ENCODE measurements around the gene QRICH2. TPM values are rescaled to one million over a fixed set of nuclear protein-coding genes. Genes with fewer than 3 reads are reported as not detected.

QRICH2 gene
- total RNA-seq, 1 donor = 3.6 TPM

DNA sequence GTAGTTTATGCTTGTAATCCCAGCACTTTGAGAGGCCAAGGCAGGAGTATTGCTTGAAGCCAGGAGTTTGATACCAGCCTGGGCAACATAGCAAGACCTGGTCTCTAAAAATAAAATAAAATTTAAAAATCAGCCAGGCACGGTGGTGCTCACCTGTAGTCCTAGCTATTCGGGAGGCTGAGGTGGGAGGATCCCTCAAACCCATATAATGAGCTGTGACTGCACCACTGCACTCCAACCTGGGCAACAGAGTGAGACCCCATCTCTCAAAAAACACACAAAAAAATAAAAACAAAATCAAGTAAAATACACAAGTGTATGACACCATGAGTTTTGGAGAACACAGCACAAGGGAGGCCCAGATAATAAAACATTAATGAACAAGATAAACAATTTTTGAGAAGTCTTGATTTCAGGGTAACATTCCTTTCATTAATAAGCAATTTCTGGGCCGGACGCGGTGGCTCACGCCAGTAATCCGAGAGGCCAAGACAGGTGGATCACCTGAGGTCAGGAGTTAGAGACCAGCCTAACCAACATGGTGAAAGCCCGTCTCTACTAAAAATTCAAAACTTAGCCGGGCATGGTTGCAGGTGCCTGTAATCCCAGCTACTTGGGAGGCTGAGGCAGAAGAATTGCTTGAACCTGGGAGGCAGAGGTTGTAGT lies 27.8 kb upstream of the QRICH2 start:
- no peak overlapping the region for H3K27ac ChIP-seq (ENCODE audit: low read depth, low read length)
- peaks cover 51% of the 10 kb centered on the region for H3K79me2 ChIP-seq (ENCODE audit: insufficient read depth, low read length)
- no peak for TF ChIP-seq CTCF (IDR thresholded peaks at IDR 0.05; ENCODE audit: extremely low read depth, low read depth, low read length)

GRCh38 chr17:76333673-76334505 lies 25.8 kb upstream of the QRICH2 start:
- H3K79me2 ChIP-seq (ENCODE audit: insufficient read depth, low read length) = peaks cover 43% of the 10 kb centered on the region
- H3K36me3 ChIP-seq (ENCODE audit: insufficient read depth, low read length) = peaks cover 33% of the 10 kb centered on the region
- H3K27me3 ChIP-seq (ENCODE audit: insufficient read depth, low read length) = no peaks in the 10 kb centered on the region

More for the DNA sequence above, 27.8 kb upstream of the QRICH2 start:
- Histone ChIP-seq H3K4me2 (ENCODE audit: insufficient read depth, low read length) (no peak overlapping the region), H2AFZ (ENCODE audit: low read length) (no peak overlapping the region), H4K20me1 (ENCODE audit: insufficient read depth, low read length) (peaks cover 11% of the 10 kb centered on the region), H3K36me3 (ENCODE audit: insufficient read depth, low read length) (peaks cover 15% of the 10 kb centered on the region), H3K27me3 (ENCODE audit: insufficient read depth, low read length) (no peaks in the 10 kb centered on the region), H3K9me3 (ENCODE audit: low read depth, low read length) (no peaks in the 10 kb centered on the region), H3K4me1 (ENCODE audit: insufficient read depth, low read length) (peaks cover 10% of the 10 kb centered on the region), H3K4me3 (ENCODE audit: insufficient read depth, low read length) (no peak overlapping the region)
- no peak for DNase-seq (ENCODE audit: insufficient read length, low spot score, missing footprints)

DNA sequence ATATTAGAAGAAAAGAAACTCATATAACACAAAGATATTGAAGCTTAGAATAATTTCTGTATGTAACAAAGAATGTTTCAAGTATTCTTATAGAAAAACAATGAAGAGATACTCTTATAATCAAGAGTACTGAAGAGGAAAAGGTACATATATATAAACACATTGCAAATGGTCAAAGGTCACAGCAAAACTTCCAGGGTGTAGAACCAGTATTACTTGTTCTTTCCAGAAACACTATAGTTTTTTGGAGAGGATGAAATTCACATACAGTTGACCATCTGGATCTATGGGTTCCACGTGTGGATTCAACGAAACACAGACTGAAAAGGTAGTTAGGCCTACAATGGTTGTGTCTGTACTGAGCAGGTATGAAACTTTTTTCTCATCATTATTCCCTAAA lies 23.0 kb upstream of the QRICH2 start:
- H3K36me3 ChIP-seq (ENCODE audit: insufficient read depth, low read length) = peaks cover 48% of the 10 kb centered on the region
- no peak for TF ChIP-seq CTCF (IDR thresholded peaks at IDR 0.05; ENCODE audit: extremely low read depth, low read depth, low read length)
- H3K27me3 ChIP-seq (ENCODE audit: insufficient read depth, low read length) = no peaks in the 10 kb centered on the region
- no peaks in the 10 kb centered on the region for H3K9me3 ChIP-seq (ENCODE audit: low read depth, low read length)
- H2AFZ ChIP-seq (ENCODE audit: low read length) = no peak overlapping the region
- DNase-seq (ENCODE audit: insufficient read length, low spot score, missing footprints) = no peak
- no peak overlapping the region for H3K27ac ChIP-seq (ENCODE audit: low read depth, low read length)
- H3K4me3 ChIP-seq (ENCODE audit: insufficient read depth, low read length) = no peak overlapping the region
- no peak overlapping the region for H3K4me2 ChIP-seq (ENCODE audit: insufficient read depth, low read length)
- no peaks in the 10 kb centered on the region for H3K4me1 ChIP-seq (ENCODE audit: insufficient read depth, low read length)
- H3K79me2 ChIP-seq (ENCODE audit: insufficient read depth, low read length) = peaks cover 28% of the 10 kb centered on the region
- H4K20me1 ChIP-seq (ENCODE audit: insufficient read depth, low read length) = peaks cover 5% of the 10 kb centered on the region

More at GRCh38 chr17:76333673-76334505, 25.8 kb upstream of the QRICH2 start:
- H3K4me3 ChIP-seq (ENCODE audit: insufficient read depth, low read length) = no peak overlapping the region
- DNase-seq (ENCODE audit: insufficient read length, low spot score, missing footprints) = no peak
- H3K4me1 ChIP-seq (ENCODE audit: insufficient read depth, low read length) = peaks cover 10% of the 10 kb centered on the region
- H3K4me2 ChIP-seq (ENCODE audit: insufficient read depth, low read length) = no peak overlapping the region
- H4K20me1 ChIP-seq (ENCODE audit: insufficient read depth, low read length) = peaks cover 11% of the 10 kb centered on the region
- no peaks in the 10 kb centered on the region for H3K9me3 ChIP-seq (ENCODE audit: low read depth, low read length)
- H2AFZ ChIP-seq (ENCODE audit: low read length) = no peak overlapping the region
- H3K27ac ChIP-seq (ENCODE audit: low read depth, low read length) = no peak overlapping the region
- no peak for TF ChIP-seq CTCF (IDR thresholded peaks at IDR 0.05; ENCODE audit: extremely low read depth, low read depth, low read length)

- no peak for TF ChIP-seq CTCF (IDR thresholded peaks at IDR 0.05; ENCODE audit: extremely low read depth, low read depth, low read length)
These were observed 21.6 kb upstream of the QRICH2 start for GRCh38 chr17:76329664-76330063.

More at GRCh38 chr17:76329664-76330063, 21.6 kb upstream of the QRICH2 start:
- Histone ChIP-seq H2AFZ (ENCODE audit: low read length) (no peak overlapping the region), H3K4me3 (ENCODE audit: insufficient read depth, low read length) (no peak overlapping the region), H3K36me3 (ENCODE audit: insufficient read depth, low read length) (peaks cover 52% of the 10 kb centered on the region), H3K27ac (ENCODE audit: low read depth, low read length) (no peak overlapping the region), H3K4me1 (ENCODE audit: insufficient read depth, low read length) (no peaks in the 10 kb centered on the region), H3K79me2 (ENCODE audit: insufficient read depth, low read length) (peaks cover 14% of the 10 kb centered on the region), H4K20me1 (ENCODE audit: insufficient read depth, low read length) (peaks cover 5% of the 10 kb centered on the region), H3K27me3 (ENCODE audit: insufficient read depth, low read length) (no peaks in the 10 kb centered on the region), H3K4me2 (ENCODE audit: insufficient read depth, low read length) (no peak overlapping the region), H3K9me3 (ENCODE audit: low read depth, low read length) (no peaks in the 10 kb centered on the region)
- no peak for DNase-seq (ENCODE audit: insufficient read length, low spot score, missing footprints)
